ENCODE results near the gene ANKRD30A.

ANKRD30A gene

DNA sequence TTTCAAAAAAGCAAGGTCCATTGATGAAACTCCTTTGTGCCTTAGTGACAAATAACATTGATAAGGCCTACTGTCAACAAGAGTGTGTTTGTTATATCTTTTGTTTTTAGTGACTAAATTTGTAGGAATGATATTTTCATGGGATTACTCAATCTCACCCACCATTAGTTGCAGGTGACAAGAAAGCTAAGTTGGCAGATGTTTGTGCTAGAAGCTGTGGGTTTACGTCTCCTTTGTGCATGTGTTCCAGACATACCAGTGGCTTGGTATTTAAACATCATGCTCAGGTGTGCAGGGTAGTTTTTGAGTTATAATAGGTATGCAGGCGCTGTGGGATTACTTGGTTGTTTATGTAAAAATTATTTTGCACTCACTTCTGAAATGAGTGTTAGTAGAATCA lies 178.6 kb downstream of the ANKRD30A start:
- no peak for DNase-seq (ENCODE audit: low read depth, low spot score)
- TF ChIP-seq, protein P1, sequence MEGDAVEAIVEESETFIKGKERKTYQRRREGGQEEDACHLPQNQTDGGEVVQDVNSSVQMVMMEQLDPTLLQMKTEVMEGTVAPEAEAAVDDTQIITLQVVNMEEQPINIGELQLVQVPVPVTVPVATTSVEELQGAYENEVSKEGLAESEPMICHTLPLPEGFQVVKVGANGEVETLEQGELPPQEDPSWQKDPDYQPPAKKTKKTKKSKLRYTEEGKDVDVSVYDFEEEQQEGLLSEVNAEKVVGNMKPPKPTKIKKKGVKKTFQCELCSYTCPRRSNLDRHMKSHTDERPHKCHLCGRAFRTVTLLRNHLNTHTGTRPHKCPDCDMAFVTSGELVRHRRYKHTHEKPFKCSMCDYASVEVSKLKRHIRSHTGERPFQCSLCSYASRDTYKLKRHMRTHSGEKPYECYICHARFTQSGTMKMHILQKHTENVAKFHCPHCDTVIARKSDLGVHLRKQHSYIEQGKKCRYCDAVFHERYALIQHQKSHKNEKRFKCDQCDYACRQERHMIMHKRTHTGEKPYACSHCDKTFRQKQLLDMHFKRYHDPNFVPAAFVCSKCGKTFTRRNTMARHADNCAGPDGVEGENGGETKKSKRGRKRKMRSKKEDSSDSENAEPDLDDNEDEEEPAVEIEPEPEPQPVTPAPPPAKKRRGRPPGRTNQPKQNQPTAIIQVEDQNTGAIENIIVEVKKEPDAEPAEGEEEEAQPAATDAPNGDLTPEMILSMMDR (IDR thresholded peaks at IDR 0.05; ENCODE audit: low read depth, low read length), result no peak
- no peak overlapping the region for H3K4me3 ChIP-seq (ENCODE audit: low read depth, low read length)
- in situ Hi-C loops (cut with HindIII; ENCODE audit: low sequenced_read_pairs), result no loop called here

DNA sequence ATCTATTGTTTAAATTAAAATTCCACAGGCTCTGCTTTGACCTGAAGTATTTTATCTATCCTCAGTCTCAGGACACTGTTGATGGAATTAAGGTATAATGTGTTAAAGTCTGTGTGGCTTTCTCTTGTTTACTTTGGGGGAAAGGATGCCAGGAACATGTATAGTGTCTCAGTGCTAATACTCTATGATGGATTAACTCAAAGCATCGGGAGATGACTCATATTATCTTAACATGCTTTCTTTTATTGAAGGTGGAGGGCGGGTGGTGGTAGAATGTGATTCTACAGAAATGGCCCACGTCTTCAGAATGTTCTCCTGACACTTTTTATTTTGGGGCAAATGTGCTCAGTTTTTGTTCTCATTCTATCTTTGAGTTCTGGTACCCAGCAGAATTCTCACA lies 189.0 kb downstream of the ANKRD30A start:
- TF ChIP-seq, protein P1 (IDR thresholded peaks at IDR 0.05; ENCODE audit: low read depth, low read length), result no peak
- in situ Hi-C loops (cut with HindIII; ENCODE audit: low sequenced_read_pairs), result no loop called here
- H3K4me3 ChIP-seq (ENCODE audit: low read depth, low read length), result no peak overlapping the region
- no peak for DNase-seq (ENCODE audit: low read depth, low spot score)

DNA sequence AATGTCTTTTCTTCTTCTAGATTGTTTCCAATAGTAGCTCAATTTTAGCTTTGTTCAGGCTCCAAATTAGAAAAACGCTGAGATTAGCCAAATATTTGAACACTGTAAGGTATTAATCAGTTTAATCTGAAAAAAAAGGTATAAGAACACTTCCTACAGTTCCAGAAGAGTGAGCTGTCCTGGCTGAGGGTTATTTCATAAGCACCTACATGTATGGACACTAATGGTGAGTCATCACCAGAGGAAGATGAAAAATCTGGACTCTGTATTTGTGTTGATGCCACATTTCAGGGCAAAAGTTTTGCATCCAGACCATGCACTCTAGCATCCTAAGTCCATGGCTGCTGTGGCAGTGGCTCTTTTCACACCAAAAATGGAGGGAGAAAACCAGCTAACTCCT lies 189.5 kb downstream of the ANKRD30A start:
- TF ChIP-seq, protein P1 (IDR thresholded peaks at IDR 0.05; ENCODE audit: low read depth, low read length), result no peak
- no peak for DNase-seq (ENCODE audit: low read depth, low spot score)
- in situ Hi-C loops (cut with HindIII; ENCODE audit: low sequenced_read_pairs), result no loop called here
- H3K4me3 ChIP-seq (ENCODE audit: low read depth, low read length), result no peak overlapping the region

DNA sequence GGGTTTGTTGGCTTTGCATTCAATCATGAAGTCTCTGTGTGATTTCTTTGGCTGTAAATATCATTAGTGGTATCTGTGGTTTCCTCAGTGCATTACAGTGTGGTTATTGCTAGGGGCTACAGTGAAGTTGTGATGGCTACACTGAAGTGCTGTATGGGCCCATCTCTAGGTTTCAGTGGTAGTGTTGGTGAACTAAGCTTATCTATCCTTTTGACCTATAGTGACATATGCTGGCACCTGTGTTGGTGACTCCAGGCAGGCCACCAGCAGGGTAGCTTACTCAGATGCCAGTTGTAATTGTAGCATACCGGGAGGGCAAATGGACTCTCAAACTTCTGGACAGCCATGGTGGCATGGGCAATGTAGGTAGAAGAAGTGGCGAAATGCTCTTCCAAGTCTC lies 219.0 kb downstream of the ANKRD30A start:
- DNase-seq (ENCODE audit: low read depth, low spot score), result no peak

DNA sequence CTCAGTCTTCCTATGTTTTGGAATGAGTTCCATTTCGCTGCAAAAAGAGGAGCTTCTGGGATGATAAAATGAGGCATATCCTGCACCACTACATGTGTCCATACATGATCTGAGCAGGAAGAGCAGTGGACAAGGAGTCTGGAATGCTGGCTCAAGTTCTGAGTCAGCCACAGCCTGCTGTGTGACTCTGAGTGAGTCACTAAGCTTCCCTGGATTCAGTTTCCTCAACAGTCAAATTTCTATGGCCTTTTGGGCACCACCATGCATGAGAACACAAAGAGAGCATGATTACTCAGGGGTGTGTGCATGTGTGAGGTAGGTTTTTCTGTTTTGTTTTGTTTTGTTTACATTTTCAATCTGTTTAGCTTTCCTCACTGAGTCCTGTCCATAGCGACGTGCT lies 254.6 kb downstream of the ANKRD30A start:
- DNase-seq (ENCODE audit: low read depth, low spot score), result no peak
- H3K4me3 ChIP-seq (ENCODE audit: low read depth, low read length), result no peak overlapping the region
- TF ChIP-seq, protein P1 (IDR thresholded peaks at IDR 0.05; ENCODE audit: low read depth, low read length), result no peak
- in situ Hi-C loops (cut with HindIII; ENCODE audit: low sequenced_read_pairs), result no loop called here

More for the DNA sequence above, 219.0 kb downstream of the ANKRD30A start:
- H3K4me3 ChIP-seq (ENCODE audit: low read depth, low read length), result no peak overlapping the region
- TF ChIP-seq, protein P1 (IDR thresholded peaks at IDR 0.05; ENCODE audit: low read depth, low read length), result no peak
- in situ Hi-C loops (cut with HindIII; ENCODE audit: low sequenced_read_pairs), result no loop called here

DNA sequence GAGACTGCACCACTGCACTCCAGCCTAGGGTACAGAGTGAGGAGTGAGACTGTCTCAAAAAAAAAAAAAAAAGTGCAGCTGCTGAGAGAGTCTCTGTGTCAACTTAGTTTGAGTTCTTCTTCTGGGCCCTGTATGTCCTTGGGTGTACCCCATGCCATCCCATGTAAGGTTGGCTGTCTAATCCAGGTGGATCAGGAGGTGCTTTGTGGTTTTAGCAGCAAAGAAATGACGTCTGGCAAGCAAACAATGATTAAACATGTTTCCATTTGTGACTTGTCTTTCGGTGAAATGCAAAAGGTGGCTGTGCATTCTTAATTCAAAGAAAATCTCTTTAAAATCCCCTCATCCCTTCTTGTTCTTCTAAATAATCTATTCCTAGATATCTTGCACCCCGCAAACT lies 255.9 kb downstream of the ANKRD30A start:
- in situ Hi-C loops (cut with HindIII; ENCODE audit: low sequenced_read_pairs), result no loop called here
- H3K4me3 ChIP-seq (ENCODE audit: low read depth, low read length), result no peak overlapping the region
- no peak for DNase-seq (ENCODE audit: low read depth, low spot score)
- TF ChIP-seq, protein P1 (IDR thresholded peaks at IDR 0.05; ENCODE audit: low read depth, low read length), result no peak

DNA sequence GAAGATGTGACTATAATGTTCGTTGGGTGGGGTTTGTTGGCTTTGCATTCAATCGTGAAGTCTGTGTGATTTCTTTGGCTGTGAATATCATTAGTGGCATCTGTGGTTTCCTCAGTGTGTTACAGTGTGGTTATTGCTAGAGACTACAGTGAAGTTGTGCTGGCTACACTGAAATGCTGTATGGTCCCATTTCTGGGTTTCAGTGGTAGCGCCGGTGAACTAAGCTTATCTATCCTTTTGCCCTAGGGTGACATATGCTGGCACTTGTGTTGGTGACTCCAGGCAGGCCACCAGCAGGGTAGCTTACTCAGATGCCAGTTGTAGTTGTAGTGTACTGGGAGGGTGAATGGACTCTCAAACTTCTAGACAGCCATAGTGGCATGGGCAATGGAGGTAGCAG lies 259.5 kb downstream of the ANKRD30A start:
- in situ Hi-C loops (cut with HindIII; ENCODE audit: low sequenced_read_pairs), result no loop called here

More for the DNA sequence above, 259.5 kb downstream of the ANKRD30A start:
- TF ChIP-seq, protein P1 (IDR thresholded peaks at IDR 0.05; ENCODE audit: low read depth, low read length), result no peak
- DNase-seq (ENCODE audit: low read depth, low spot score), result no peak
- H3K4me3 ChIP-seq (ENCODE audit: low read depth, low read length), result no peak overlapping the region

All from astrocyte of the spinal cord (primary cell).